ENCODE data around the gene BCAS1.

- no peak for TF ChIP-seq CTCF (IDR thresholded peaks at IDR 0.05; ENCODE audit: borderline replicate concordance, extremely low read depth, low read length, poor library complexity, severe bottlenecking)
- TF ChIP-seq EZH2 (IDR thresholded peaks at IDR 0.05; ENCODE audit: borderline replicate concordance, low read depth, low read length, severe bottlenecking) = no peak
Measured at GRCh38 chr20:53964501-53965253, 105.7 kb downstream of the BCAS1 start.

Data from DND-41 (cell line).